ENCODE measurements around the gene IFRD2. TPM values are rescaled to one million over a fixed set of nuclear protein-coding genes. Genes with fewer than 3 reads are reported as not detected.

The IFRD2 gene
- total and polyA plus RNA-seq, 2 of the 13 experiments (the other 11 are each of a cell fraction or from before 2014, with no cell fraction given), result 32.8 to 96.1 TPM

GRCh38 chr3:50245831-50246516 lies 46.3 kb downstream of the IFRD2 start (continued):
- TF ChIP-seq, protein P1, sequence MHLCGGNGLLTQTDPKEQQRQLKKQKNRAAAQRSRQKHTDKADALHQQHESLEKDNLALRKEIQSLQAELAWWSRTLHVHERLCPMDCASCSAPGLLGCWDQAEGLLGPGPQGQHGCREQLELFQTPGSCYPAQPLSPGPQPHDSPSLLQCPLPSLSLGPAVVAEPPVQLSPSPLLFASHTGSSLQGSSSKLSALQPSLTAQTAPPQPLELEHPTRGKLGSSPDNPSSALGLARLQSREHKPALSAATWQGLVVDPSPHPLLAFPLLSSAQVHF (CRISPR knock-in tag; IDR thresholded peaks at IDR 0.05), result no peak
- TF ChIP-seq U2AF2 (IDR thresholded peaks at IDR 0.05; ENCODE audit: low read depth, low read length) (no peak), MXD4 (CRISPR knock-in tag; IDR thresholded peaks at IDR 0.05) (0 out of 2 replicates have a peak, but pooled peaks have one; percentile 25), AHR (CRISPR knock-in tag; IDR thresholded peaks at IDR 0.05) (no peak), GATAD2A (CRISPR knock-in tag; IDR thresholded peaks at IDR 0.05) (peak; percentile 58; the same call in 1 of the 2 replicates), RFXAP (CRISPR knock-in tag; IDR thresholded peaks at IDR 0.05; ENCODE audit: borderline replicate concordance) (0 out of 2 replicates have a peak, but pooled peaks have one; percentile 67), FIP1L1 (IDR thresholded peaks at IDR 0.05; ENCODE audit: borderline replicate concordance, insufficient read depth, low read depth, low read length) (no peak), KMT2B (CRISPR knock-in tag; IDR thresholded peaks at IDR 0.05) (no peak), ZFP36L1 (CRISPR knock-in tag; IDR thresholded peaks at IDR 0.05) (no peak), ZNF563 (CRISPR knock-in tag; IDR thresholded peaks at IDR 0.05) (no peak), SAP130 (CRISPR knock-in tag; IDR thresholded peaks at IDR 0.05; ENCODE audit: low read depth) (peak; percentile 71), SMAD1 (CRISPR knock-in tag; IDR thresholded peaks at IDR 0.05; ENCODE audit: borderline replicate concordance, low read depth) (no peak), ZNF331 (CRISPR knock-in tag; IDR thresholded peaks at IDR 0.05) (0 out of 2 replicates have a peak, but pooled peaks have one; percentile 24), PHB2 (IDR thresholded peaks at IDR 0.05; ENCODE audit: partially characterized antibody) (no peak), ZNF160 (CRISPR knock-in tag; IDR thresholded peaks at IDR 0.05) (no peak; the same call in 1 of the 2 replicates), ZNF335 (CRISPR knock-in tag; IDR thresholded peaks at IDR 0.05) (0 out of 2 replicates have a peak, but pooled peaks have one; percentile 38), DDIT3 (CRISPR knock-in tag; IDR thresholded peaks at IDR 0.05) (no peak), ZNF33A (CRISPR knock-in tag; IDR thresholded peaks at IDR 0.05; ENCODE audit: borderline replicate concordance) (no peak), ZFP62 (CRISPR knock-in tag; IDR thresholded peaks at IDR 0.05) (no peak), MBNL3 (CRISPR knock-in tag; conservative IDR thresholded peaks at IDR 0.05) (no peak), PPARG (CRISPR knock-in tag; conservative IDR thresholded peaks at IDR 0.05) (no peak), UBTF (CRISPR knock-in tag; IDR thresholded peaks at IDR 0.05) (no peak)
- TF ChIP-seq, protein P2, sequence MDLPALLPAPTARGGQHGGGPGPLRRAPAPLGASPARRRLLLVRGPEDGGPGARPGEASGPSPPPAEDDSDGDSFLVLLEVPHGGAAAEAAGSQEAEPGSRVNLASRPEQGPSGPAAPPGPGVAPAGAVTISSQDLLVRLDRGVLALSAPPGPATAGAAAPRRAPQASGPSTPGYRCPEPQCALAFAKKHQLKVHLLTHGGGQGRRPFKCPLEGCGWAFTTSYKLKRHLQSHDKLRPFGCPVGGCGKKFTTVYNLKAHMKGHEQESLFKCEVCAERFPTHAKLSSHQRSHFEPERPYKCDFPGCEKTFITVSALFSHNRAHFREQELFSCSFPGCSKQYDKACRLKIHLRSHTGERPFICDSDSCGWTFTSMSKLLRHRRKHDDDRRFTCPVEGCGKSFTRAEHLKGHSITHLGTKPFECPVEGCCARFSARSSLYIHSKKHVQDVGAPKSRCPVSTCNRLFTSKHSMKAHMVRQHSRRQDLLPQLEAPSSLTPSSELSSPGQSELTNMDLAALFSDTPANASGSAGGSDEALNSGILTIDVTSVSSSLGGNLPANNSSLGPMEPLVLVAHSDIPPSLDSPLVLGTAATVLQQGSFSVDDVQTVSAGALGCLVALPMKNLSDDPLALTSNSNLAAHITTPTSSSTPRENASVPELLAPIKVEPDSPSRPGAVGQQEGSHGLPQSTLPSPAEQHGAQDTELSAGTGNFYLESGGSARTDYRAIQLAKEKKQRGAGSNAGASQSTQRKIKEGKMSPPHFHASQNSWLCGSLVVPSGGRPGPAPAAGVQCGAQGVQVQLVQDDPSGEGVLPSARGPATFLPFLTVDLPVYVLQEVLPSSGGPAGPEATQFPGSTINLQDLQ (CRISPR knock-in tag; IDR thresholded peaks at IDR 0.05), result no peak
- TF ChIP-seq, protein P3, sequence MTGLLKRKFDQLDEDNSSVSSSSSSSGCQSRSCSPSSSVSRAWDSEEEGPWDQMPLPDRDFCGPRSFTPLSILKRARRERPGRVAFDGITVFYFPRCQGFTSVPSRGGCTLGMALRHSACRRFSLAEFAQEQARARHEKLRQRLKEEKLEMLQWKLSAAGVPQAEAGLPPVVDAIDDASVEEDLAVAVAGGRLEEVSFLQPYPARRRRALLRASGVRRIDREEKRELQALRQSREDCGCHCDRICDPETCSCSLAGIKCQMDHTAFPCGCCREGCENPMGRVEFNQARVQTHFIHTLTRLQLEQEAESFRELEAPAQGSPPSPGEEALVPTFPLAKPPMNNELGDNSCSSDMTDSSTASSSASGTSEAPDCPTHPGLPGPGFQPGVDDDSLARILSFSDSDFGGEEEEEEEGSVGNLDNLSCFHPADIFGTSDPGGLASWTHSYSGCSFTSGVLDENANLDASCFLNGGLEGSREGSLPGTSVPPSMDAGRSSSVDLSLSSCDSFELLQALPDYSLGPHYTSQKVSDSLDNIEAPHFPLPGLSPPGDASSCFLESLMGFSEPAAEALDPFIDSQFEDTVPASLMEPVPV (CRISPR knock-in tag; IDR thresholded peaks at IDR 0.05), result 0 out of 2 replicates have a peak, but pooled peaks have one; percentile 45

Data from HepG2 (cell line).